ENCODE results near the gene PDE2A. TPM values are rescaled to one million over a fixed set of nuclear protein-coding genes. Genes with fewer than 3 reads are reported as not detected.

PDE2A gene
- total and polyA plus RNA-seq, 2 donors (not counting 3 experiments of a cell fraction or from before 2014, with no cell fraction given), result 14.8 to 16.8 TPM

DNA sequence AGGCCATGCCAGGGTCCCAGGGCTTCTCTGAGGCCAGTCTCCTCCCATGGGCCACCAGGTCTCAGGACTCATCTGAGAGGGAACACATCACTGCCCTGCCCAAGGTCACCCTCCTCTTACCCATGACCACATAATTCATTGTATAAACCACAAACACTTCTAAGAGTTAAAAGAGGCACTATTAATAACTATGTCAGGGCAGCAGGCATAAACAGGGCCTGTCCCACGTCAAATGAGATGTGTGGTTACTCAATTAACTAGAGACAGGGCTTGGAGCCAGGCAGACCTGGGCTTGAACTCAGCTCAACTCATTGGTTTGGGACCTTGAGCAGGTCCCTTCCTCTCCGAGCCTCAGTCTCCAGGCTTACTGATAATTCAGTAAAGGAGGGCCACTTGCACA lies 44.9 kb upstream of the PDE2A start:
- no peak overlapping the region for H3K4me2 ChIP-seq (ENCODE audit: insufficient read depth, low read length)

More for the DNA sequence above, 44.9 kb upstream of the PDE2A start:
- FAIRE-seq (no peak), DNase-seq (ENCODE audit: low read depth, low spot score) (no peak)
- H3K36me3 ChIP-seq (ENCODE audit: control insufficient read depth in 2 of 2, extremely low read depth in 1 of 2, insufficient read depth in 2 of 2, low read length in 2 of 2), result peaks cover 0 to 2% of the 10 kb centered on the region in 2 experiments
- no peak overlapping the region for H3K9ac ChIP-seq (replicated peaks; ENCODE audit: extremely low read depth, insufficient read depth, low read length)
- POLR2A ChIA-PET, result no interaction called here
- H3K4me3 ChIP-seq (replicated peaks in 1 of 3; ENCODE audit: insufficient read depth in 1 of 3, low read depth in 1 of 3, low read length in 3 of 3), result no peak overlapping the region
- H3K9me3 ChIP-seq (replicated peaks; ENCODE audit: control insufficient read depth, insufficient read depth, low read length), result no peaks in the 10 kb centered on the region
- TF ChIP-seq, protein P1, sequence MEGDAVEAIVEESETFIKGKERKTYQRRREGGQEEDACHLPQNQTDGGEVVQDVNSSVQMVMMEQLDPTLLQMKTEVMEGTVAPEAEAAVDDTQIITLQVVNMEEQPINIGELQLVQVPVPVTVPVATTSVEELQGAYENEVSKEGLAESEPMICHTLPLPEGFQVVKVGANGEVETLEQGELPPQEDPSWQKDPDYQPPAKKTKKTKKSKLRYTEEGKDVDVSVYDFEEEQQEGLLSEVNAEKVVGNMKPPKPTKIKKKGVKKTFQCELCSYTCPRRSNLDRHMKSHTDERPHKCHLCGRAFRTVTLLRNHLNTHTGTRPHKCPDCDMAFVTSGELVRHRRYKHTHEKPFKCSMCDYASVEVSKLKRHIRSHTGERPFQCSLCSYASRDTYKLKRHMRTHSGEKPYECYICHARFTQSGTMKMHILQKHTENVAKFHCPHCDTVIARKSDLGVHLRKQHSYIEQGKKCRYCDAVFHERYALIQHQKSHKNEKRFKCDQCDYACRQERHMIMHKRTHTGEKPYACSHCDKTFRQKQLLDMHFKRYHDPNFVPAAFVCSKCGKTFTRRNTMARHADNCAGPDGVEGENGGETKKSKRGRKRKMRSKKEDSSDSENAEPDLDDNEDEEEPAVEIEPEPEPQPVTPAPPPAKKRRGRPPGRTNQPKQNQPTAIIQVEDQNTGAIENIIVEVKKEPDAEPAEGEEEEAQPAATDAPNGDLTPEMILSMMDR (IDR thresholded peaks at IDR 0.05; ENCODE audit: extremely low read depth in 1 of 2, insufficient read depth in 1 of 2, low read depth in 1 of 2, low read length in 2 of 2), result no peak
- TF ChIP-seq, protein P2, sequence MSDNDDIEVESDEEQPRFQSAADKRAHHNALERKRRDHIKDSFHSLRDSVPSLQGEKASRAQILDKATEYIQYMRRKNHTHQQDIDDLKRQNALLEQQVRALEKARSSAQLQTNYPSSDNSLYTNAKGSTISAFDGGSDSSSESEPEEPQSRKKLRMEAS (IDR thresholded peaks at IDR 0.05; ENCODE audit: insufficient read depth, insufficient read length), result no peak
- no peak for TF ChIP-seq POLR2AphosphoS5 (IDR thresholded peaks at IDR 0.05; ENCODE audit: insufficient read depth, low read depth, low read length)
- no peak for TF ChIP-seq MYC (IDR thresholded peaks at IDR 0.05; ENCODE audit: low read depth, low read length)
- TF ChIP-seq EZH2 (IDR thresholded peaks at IDR 0.05; ENCODE audit: borderline replicate concordance, low read depth, low read length, severe bottlenecking), result no peak
- no peak for TF ChIP-seq JUN (IDR thresholded peaks at IDR 0.05; ENCODE audit: borderline replicate concordance, insufficient read depth, insufficient read length, low read depth)
- TF ChIP-seq GATA2 (IDR thresholded peaks at IDR 0.05; ENCODE audit: insufficient read depth, insufficient read length, low read depth, low read length), result no peak
- TF ChIP-seq POLR2A (IDR thresholded peaks at IDR 0.05; ENCODE audit: low read depth, low read length), result no peak
- TF ChIP-seq FOS (IDR thresholded peaks at IDR 0.05; ENCODE audit: borderline replicate concordance, insufficient read depth, low read length), result no peak
- no peaks in the 10 kb centered on the region for H4K20me1 ChIP-seq (replicated peaks; ENCODE audit: control insufficient read depth, extremely low read depth, insufficient read depth, low read length)
- CTCF ChIA-PET, result interaction anchor here (1.7 to 1.8 kb wide), 2 partner anchors 35 to 75 kb away, joined by 4 to 6 read pairs; partner anchors contain the start of gene STARD10
- no peaks in the 10 kb centered on the region for H3K27me3 ChIP-seq (ENCODE audit: control insufficient read depth in 2 of 2, insufficient read depth in 2 of 2, low read length in 2 of 2)
- peaks cover 25% of the 10 kb centered on the region for H3K4me1 ChIP-seq (ENCODE audit: control insufficient read depth, extremely low read depth, insufficient read depth, low read length)
- no TSS peak for BruUV-seq (replicated peaks)
- intact Hi-C loops (cut with micrococcal nuclease) (no loop called here), dilution Hi-C loops (cut with MboI; ENCODE audit: extremely low pct_ligation_motif_present, low sequenced_read_pairs) (no loop called here)
- no peaks in the 10 kb centered on the region for H3K9me1 ChIP-seq (replicated peaks; ENCODE audit: control insufficient read depth, extremely low read depth, insufficient read depth, low read length)
- peaks cover 41% of the 10 kb centered on the region for H3K79me2 ChIP-seq (ENCODE audit: control insufficient read depth, insufficient read depth, low read length)
- H2AFZ ChIP-seq (ENCODE audit: low read depth, low read length), result no peak overlapping the region
- no peak overlapping the region for H3K27ac ChIP-seq (ENCODE audit: insufficient read depth, low read depth, low read length)

All from endothelial cell of umbilical vein (primary cell).